GM12878 (cell line): ENCODE results near the gene NCKIPSD. TPM values are rescaled to one million over a fixed set of nuclear protein-coding genes. Genes with fewer than 3 reads are reported as not detected.

Experiments
- ATAC-seq: fragments of 200-7000 bp; cut with Tn5 transposase; 3 replicates; pipeline ENCODE4 v1.9.1; 2020; ENCODE audit warnings: mild to moderate bottlenecking, moderate library complexity
- BruUV-seq: library from RNA; stranded (reverse); fragments of 400-500 nt; replicated peaks from 2 replicates; lab custom pipeline; 2021; lab: Mats Ljungman, UMichigan
- CTCF ChIA-PET: fragments of 300-600 bp; sonication (Branson Sonifier 250); formaldehyde crosslinking; extraction: SDS; loops from one replicate; lab custom pipeline; 2021; ENCODE audit warnings: inconsistent platforms; lab: Yijun Ruan, JAX
- POLR2A ChIA-PET: fragments of 350-600 bp; formaldehyde crosslinking; extraction: SDS; loops from one replicate; lab custom pipeline; 2021; ENCODE audit warnings: inconsistent platforms; lab: Charles Lee
- RAD21 ChIA-PET: fragments of 300-600 bp; sonication (Branson Sonifier 250); formaldehyde crosslinking; loops from one replicate; lab custom pipeline; 2023; ENCODE audit warnings: antibody characterized with exemption; ENCODE audit not compliant: unreplicated experiment; lab: Charles Lee
- SMC1A ChIA-PET: fragments of 300-600 bp; sonication (Branson Sonifier 250); formaldehyde crosslinking; loops from one replicate; lab custom pipeline; 2023; ENCODE audit not compliant: unreplicated experiment, uncharacterized antibody; lab: Charles Lee
- DNase-seq: peaks from one replicate; pipeline ENCODE4 v3.0.0-alpha.2; 2011; ENCODE audit warnings: low read depth, low spot score
- FAIRE-seq: peaks from 3 replicates; lab custom pipeline; 2011; peaks lifted over from hg19 to GRCh38; lab: Jason Lieb, UNC
- H2AFZ ChIP-seq: 2 replicates; pipeline ENCODE4 v1.6.0; 2011; ENCODE audit warnings: low read depth, low read length, control low read depth; ENCODE audit not compliant: control insufficient read depth
- H3K27ac ChIP-seq: 2 replicates; pipeline ENCODE4 v1.5.1; 2011; ENCODE audit warnings: control low read depth; ENCODE audit not compliant: control insufficient read depth, insufficient read depth
- H3K27me3 ChIP-seq, 2 experiments: replicated peaks in 1 of 2; 2 replicates each; pipeline versions ENCODE4 v1.6.0 to v1.6.1; 2011; ENCODE audit warnings: low read length in 1 of 2; ENCODE audit not compliant: control insufficient read depth in 2 of 2, insufficient read depth in 2 of 2
- H3K36me3 ChIP-seq, 2 experiments: 2 replicates each; pipeline ENCODE4 v1.5.1; 2011; ENCODE audit warnings: low read length in 1 of 2; ENCODE audit not compliant: control insufficient read depth in 2 of 2, insufficient read depth in 2 of 2
- H3K4me1 ChIP-seq: 2 replicates; pipeline ENCODE4 v1.6.1; 2011; ENCODE audit warnings: mild to moderate bottlenecking, low read length, moderate library complexity, mixed read lengths; ENCODE audit not compliant: control insufficient read depth, insufficient read depth
- H3K4me2 ChIP-seq: 2 replicates; pipeline ENCODE4 v1.6.0; 2011; ENCODE audit warnings: control low read depth; ENCODE audit not compliant: control insufficient read depth, insufficient read depth
- H3K4me3 ChIP-seq: fragments of 200-600 bp; sonication (generic); 2 replicates; pipeline ENCODE4 v1.5.1; 2016
- H3K79me2 ChIP-seq: 2 replicates; pipeline ENCODE4 v1.6.0; 2011; ENCODE audit warnings: low read length; ENCODE audit not compliant: control insufficient read depth, insufficient read depth
- H3K9ac ChIP-seq: 2 replicates; pipeline ENCODE4 v1.8.0; 2011; ENCODE audit warnings: low read length, control low read depth, mixed read lengths; ENCODE audit not compliant: control insufficient read depth, insufficient read depth
- H3K9me3 ChIP-seq: replicated peaks from 3 replicates; pipeline ENCODE4 v1.5.1; 2011; ENCODE audit warnings: mild to moderate bottlenecking, low read length; ENCODE audit not compliant: control insufficient read depth, insufficient read depth
- H4K20me1 ChIP-seq: 2 replicates; pipeline ENCODE4 v1.6.0; 2011; ENCODE audit not compliant: control insufficient read depth, insufficient read depth
- EED ChIP-seq: sonication (generic); IDR thresholded peaks from 2 replicates; pipeline ENCODE4 v1.6.1; 2016; ENCODE audit warnings: antibody characterized with exemption, low read depth
- HDAC6 ChIP-seq: fragments of 200-600 bp; sonication (generic); IDR thresholded peaks from one replicate; pipeline ENCODE4 v1.8.0; 2017; ENCODE audit warnings: antibody characterized with exemption; ENCODE audit not compliant: unreplicated experiment
- POLR2AphosphoS2 ChIP-seq: IDR thresholded peaks from 2 replicates; pipeline ENCODE4 v1.6.1; 2011; ENCODE audit warnings: low read depth, mild to moderate bottlenecking, low read length, improper control_type of control experiment, moderate library complexity
- RELB ChIP-seq: fragments of 450-650 bp; IDR thresholded peaks from 2 replicates; pipeline ENCODE4 v1.6.1; 2017; ENCODE audit warnings: low read depth, mild to moderate bottlenecking, moderate library complexity
- SMC3 ChIP-seq: IDR thresholded peaks from 2 replicates; pipeline ENCODE4 v1.6.1; 2011; ENCODE audit warnings: low read length, improper control_type of control experiment, borderline replicate concordance
- ZNF274 ChIP-seq: IDR thresholded peaks from one replicate; pipeline ENCODE4 v1.8.0; 2011; ENCODE audit not compliant: insufficient read length, insufficient read depth
- WGBS: methylation state at CpG from one replicate; pipeline ENCODE4 v1.1.6; 2016; ENCODE audit warnings: low lambda C conversion rate; ENCODE audit not compliant: insufficient replicate concordance, insufficient coverage; ENCODE audit errors: missing lambda C conversion rate; 5-methylcytosine and 5-hydroxymethylcytosine counted together
- in situ Hi-C: fragments of 300-500 bp; cut with MboI; formaldehyde crosslinking; loops from 9 replicates; pipeline ENCODE4 v1.14.3; 2018; ENCODE audit warnings: mixed read lengths
- intact Hi-C: fragments of 100-400 bp; cut with micrococcal nuclease; formaldehyde crosslinking; loops from one replicate; pipeline ENCODE4 v1.14.2; 2022; ENCODE audit not compliant: unreplicated experiment
- polyA plus RNA-seq, 11 experiments: library from polyadenylated mRNA; depleted of rRNA in 4 of 11; unstranded in 6 of 11; stranded (reverse) in 5 of 11; fragments of >200 nt; fragmentation: Nextera tagmentation in 4 of 11; fragmentation: Illumina TruSeq in 1 of 11; extraction: Ambion mirVana in 4 of 11; extraction: Trizol in 1 of 11; gene quantifications; 1 replicate in 1 of 11; 2 replicates in 10 of 11; pipeline versions ENCODE4 v1.2.1 to v1.2.3, GENCODE V29; 2011 to 2016; ENCODE audit warnings: inconsistent platforms in 2 of 11, missing spikeins in 2 of 11, low read depth in 1 of 11
- total RNA-seq, 4 experiments: library from RNA; depleted of rRNA in 3 of 4; stranded (reverse); fragments of >200 nt in 3 of 4; fragmentation: Illumina TruSeq in 1 of 4; extraction: Trizol in 1 of 4; gene quantifications; 2 replicates each; pipeline versions ENCODE4 v1.2.1 to v1.2.3, GENCODE V29; 2013 to 2021
- TF ChIP-seq, protein P1 (sequence below): fragments of 450-650 bp; formaldehyde crosslinking; IDR thresholded peaks from 2 replicates; pipeline ENCODE4 v1.5.0; 2022; ENCODE audit warnings: mild to moderate bottlenecking, missing genetic modification characterization
- TF ChIP-seq, protein P2 (sequence below): fragments of 150-350 bp; IDR thresholded peaks from 2 replicates; pipeline ENCODE4 v1.6.1; 2016; ENCODE audit warnings: low read depth, low read length

The NCKIPSD gene
- total and polyA plus RNA-seq, 10 of the 15 experiments (the other 5 are each of a cell fraction or from before 2014, with no cell fraction given), result 0.93 to 31.6 (median 15.2) TPM

- TF ChIP-seq RELB (no peak), EED (no peak), SMC3 (no peak), ZNF274 (no peak), HDAC6 (no peak), POLR2AphosphoS2 (no peak)
- TF ChIP-seq, protein P1, sequence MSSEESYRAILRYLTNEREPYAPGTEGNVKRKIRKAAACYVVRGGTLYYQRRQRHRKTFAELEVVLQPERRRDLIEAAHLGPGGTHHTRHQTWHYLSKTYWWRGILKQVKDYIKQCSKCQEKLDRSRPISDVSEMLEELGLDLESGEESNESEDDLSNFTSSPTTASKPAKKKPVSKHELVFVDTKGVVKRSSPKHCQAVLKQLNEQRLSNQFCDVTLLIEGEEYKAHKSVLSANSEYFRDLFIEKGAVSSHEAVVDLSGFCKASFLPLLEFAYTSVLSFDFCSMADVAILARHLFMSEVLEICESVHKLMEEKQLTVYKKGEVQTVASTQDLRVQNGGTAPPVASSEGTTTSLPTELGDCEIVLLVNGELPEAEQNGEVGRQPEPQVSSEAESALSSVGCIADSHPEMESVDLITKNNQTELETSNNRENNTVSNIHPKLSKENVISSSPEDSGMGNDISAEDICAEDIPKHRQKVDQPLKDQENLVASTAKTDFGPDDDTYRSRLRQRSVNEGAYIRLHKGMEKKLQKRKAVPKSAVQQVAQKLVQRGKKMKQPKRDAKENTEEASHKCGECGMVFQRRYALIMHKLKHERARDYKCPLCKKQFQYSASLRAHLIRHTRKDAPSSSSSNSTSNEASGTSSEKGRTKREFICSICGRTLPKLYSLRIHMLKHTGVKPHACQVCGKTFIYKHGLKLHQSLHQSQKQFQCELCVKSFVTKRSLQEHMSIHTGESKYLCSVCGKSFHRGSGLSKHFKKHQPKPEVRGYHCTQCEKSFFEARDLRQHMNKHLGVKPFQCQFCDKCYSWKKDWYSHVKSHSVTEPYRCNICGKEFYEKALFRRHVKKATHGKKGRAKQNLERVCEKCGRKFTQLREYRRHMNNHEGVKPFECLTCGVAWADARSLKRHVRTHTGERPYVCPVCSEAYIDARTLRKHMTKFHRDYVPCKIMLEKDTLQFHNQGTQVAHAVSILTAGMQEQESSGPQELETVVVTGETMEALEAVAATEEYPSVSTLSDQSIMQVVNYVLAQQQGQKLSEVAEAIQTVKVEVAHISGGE (CRISPR knock-in tag), result no peak
- TF ChIP-seq, protein P2, sequence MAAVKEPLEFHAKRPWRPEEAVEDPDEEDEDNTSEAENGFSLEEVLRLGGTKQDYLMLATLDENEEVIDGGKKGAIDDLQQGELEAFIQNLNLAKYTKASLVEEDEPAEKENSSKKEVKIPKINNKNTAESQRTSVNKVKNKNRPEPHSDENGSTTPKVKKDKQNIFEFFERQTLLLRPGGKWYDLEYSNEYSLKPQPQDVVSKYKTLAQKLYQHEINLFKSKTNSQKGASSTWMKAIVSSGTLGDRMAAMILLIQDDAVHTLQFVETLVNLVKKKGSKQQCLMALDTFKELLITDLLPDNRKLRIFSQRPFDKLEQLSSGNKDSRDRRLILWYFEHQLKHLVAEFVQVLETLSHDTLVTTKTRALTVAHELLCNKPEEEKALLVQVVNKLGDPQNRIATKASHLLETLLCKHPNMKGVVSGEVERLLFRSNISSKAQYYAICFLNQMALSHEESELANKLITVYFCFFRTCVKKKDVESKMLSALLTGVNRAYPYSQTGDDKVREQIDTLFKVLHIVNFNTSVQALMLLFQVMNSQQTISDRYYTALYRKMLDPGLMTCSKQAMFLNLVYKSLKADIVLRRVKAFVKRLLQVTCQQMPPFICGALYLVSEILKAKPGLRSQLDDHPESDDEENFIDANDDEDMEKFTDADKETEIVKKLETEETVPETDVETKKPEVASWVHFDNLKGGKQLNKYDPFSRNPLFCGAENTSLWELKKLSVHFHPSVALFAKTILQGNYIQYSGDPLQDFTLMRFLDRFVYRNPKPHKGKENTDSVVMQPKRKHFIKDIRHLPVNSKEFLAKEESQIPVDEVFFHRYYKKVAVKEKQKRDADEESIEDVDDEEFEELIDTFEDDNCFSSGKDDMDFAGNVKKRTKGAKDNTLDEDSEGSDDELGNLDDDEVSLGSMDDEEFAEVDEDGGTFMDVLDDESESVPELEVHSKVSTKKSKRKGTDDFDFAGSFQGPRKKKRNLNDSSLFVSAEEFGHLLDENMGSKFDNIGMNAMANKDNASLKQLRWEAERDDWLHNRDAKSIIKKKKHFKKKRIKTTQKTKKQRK, result no peak
- no peaks in the 10 kb centered on the region for H3K27me3 ChIP-seq
- BruUV-seq, result no TSS peak
- no peak overlapping the region for H3K27ac ChIP-seq
- intact Hi-C loops (no loop called here), in situ Hi-C loops (no loop called here)
- no peaks in the 10 kb centered on the region for H3K79me2 ChIP-seq
- WGBS, result 85% methylated on average over 9 of the region's 9 CpGs
- no peak overlapping the region for H3K4me3 ChIP-seq
- POLR2A ChIA-PET, result interaction anchor here (0.6 to 1.2 kb wide), 3 partner anchors 16 to 41 kb away, joined by 3 to 5 read pairs (median 3); partner anchors contain the start of gene SLC26A6
- no peak overlapping the region for H3K4me2 ChIP-seq
- no peak overlapping the region for H2AFZ ChIP-seq
- peaks cover 4 to 11% of the 10 kb centered on the region in 2 experiments for H3K36me3 ChIP-seq
- CTCF ChIA-PET, result interaction anchor here (0.9 kb wide), 1 partner anchor 14 kb away, joined by 3 read pairs; no protein-coding TSS in a partner anchor
- ATAC-seq (no peak), DNase-seq (no peak), FAIRE-seq (no peak)
- no peaks in the 10 kb centered on the region for H3K9me3 ChIP-seq
- RAD21 ChIA-PET, result no interaction called here
- SMC1A ChIA-PET, result no interaction called here
- no peaks in the 10 kb centered on the region for H4K20me1 ChIP-seq
- no peaks in the 10 kb centered on the region for H3K4me1 ChIP-seq
- H3K9ac ChIP-seq, result no peak overlapping the region
Observed at GRCh38 chr3:48674505-48674904, 11.2 kb downstream of the NCKIPSD start.
